ENCODE measurements around the gene TC2N. TPM values are rescaled to one million over a fixed set of nuclear protein-coding genes. Genes with fewer than 3 reads are reported as not detected.

The TC2N gene
- total RNA-seq, 1 donor from 2014 or later, result 0.35 TPM

GRCh38 chr14:91885113-91885712 is 17.9 kb upstream of the TC2N start:
- no peak for DNase-seq (ENCODE audit: extremely low spot score, unreplicated experiment)
- Mint-ChIP-seq H3K36me3 (ENCODE audit: unreplicated experiment) (peaks cover 21% of the 10 kb centered on the region), H3K27ac (ENCODE audit: unreplicated experiment) (no peak overlapping the region), H3K4me1 (ENCODE audit: unreplicated experiment) (peaks cover 5% of the 10 kb centered on the region), H3K27me3 (ENCODE audit: unreplicated experiment) (no peaks in the 10 kb centered on the region), H3K4me3 (ENCODE audit: unreplicated experiment) (no peak overlapping the region), H3K9me3 (ENCODE audit: unreplicated experiment) (no peaks in the 10 kb centered on the region)
- TF ChIP-seq CTCF (IDR thresholded peaks at IDR 0.05), result no peak

GRCh38 chr14:91884664-91885063 is 17.3 kb upstream of the TC2N start:
- peaks cover 5% of the 10 kb centered on the region for H3K4me1 Mint-ChIP-seq (ENCODE audit: unreplicated experiment)
- no peak for TF ChIP-seq CTCF (IDR thresholded peaks at IDR 0.05)
- H3K9me3 Mint-ChIP-seq (ENCODE audit: unreplicated experiment), result no peaks in the 10 kb centered on the region
- no peak for DNase-seq (ENCODE audit: extremely low spot score, unreplicated experiment)
- H3K4me3 Mint-ChIP-seq (ENCODE audit: unreplicated experiment), result no peak overlapping the region
- peaks cover 26% of the 10 kb centered on the region for H3K36me3 Mint-ChIP-seq (ENCODE audit: unreplicated experiment)
- no peak overlapping the region for H3K27ac Mint-ChIP-seq (ENCODE audit: unreplicated experiment)
- H3K27me3 Mint-ChIP-seq (ENCODE audit: unreplicated experiment), result no peaks in the 10 kb centered on the region

GRCh38 chr14:91883753-91884152 is 16.4 kb upstream of the TC2N start:
- no peak overlapping the region for H3K4me3 Mint-ChIP-seq (ENCODE audit: unreplicated experiment)
- TF ChIP-seq CTCF (IDR thresholded peaks at IDR 0.05), result no peak
- H3K27ac Mint-ChIP-seq (ENCODE audit: unreplicated experiment), result no peak overlapping the region
- no peak for DNase-seq (ENCODE audit: extremely low spot score, unreplicated experiment)
- H3K36me3 Mint-ChIP-seq (ENCODE audit: unreplicated experiment), result peaks cover 28% of the 10 kb centered on the region
- no peaks in the 10 kb centered on the region for H3K9me3 Mint-ChIP-seq (ENCODE audit: unreplicated experiment)
- peaks cover 5% of the 10 kb centered on the region for H3K4me1 Mint-ChIP-seq (ENCODE audit: unreplicated experiment)
- no peaks in the 10 kb centered on the region for H3K27me3 Mint-ChIP-seq (ENCODE audit: unreplicated experiment)

GRCh38 chr14:91882776-91883175 is 15.4 kb upstream of the TC2N start:
- no peak for TF ChIP-seq CTCF (IDR thresholded peaks at IDR 0.05)
- H3K27ac Mint-ChIP-seq (ENCODE audit: unreplicated experiment), result no peak overlapping the region
- H3K27me3 Mint-ChIP-seq (ENCODE audit: unreplicated experiment), result no peaks in the 10 kb centered on the region
- H3K36me3 Mint-ChIP-seq (ENCODE audit: unreplicated experiment), result peaks cover 30% of the 10 kb centered on the region
- peaks cover 5% of the 10 kb centered on the region for H3K4me1 Mint-ChIP-seq (ENCODE audit: unreplicated experiment)
- no peak overlapping the region for H3K4me3 Mint-ChIP-seq (ENCODE audit: unreplicated experiment)
- DNase-seq (ENCODE audit: extremely low spot score, unreplicated experiment), result no peak
- H3K9me3 Mint-ChIP-seq (ENCODE audit: unreplicated experiment), result no peaks in the 10 kb centered on the region

- Mint-ChIP-seq H3K27me3 (ENCODE audit: unreplicated experiment) (no peaks in the 10 kb centered on the region), H3K27ac (ENCODE audit: unreplicated experiment) (no peak overlapping the region), H3K4me1 (ENCODE audit: unreplicated experiment) (peaks cover 5% of the 10 kb centered on the region), H3K4me3 (ENCODE audit: unreplicated experiment) (no peak overlapping the region), H3K9me3 (ENCODE audit: unreplicated experiment) (no peaks in the 10 kb centered on the region), H3K36me3 (ENCODE audit: unreplicated experiment) (peaks cover 32% of the 10 kb centered on the region)
- TF ChIP-seq CTCF (IDR thresholded peaks at IDR 0.05), result no peak
- DNase-seq (ENCODE audit: extremely low spot score, unreplicated experiment), result no peak
These were observed 15.0 kb upstream of the TC2N start for GRCh38 chr14:91882369-91882768.
